Kidney capillary endothelial cell (primary cell): ENCODE results near the gene PHKG2.

ENCODE experiments used
- DNase-seq: peaks from one replicate; pipeline ENCODE4 v3.0.0-alpha.2; 2018; ENCODE audit warnings: low spot score

PHKG2 gene

GRCh38 chr16:30728321-30728720, 19.9 kb upstream of the PHKG2 start:
- DNase-seq, result no peak

GRCh38 chr16:30728899-30729672, 19.1 kb upstream of the PHKG2 start:
- no peak for DNase-seq

- DNase-seq, result no peak
Measured at GRCh38 chr16:30731411-30731810, 16.8 kb upstream of the PHKG2 start.

GRCh38 chr16:30736995-30737793, 11.0 kb upstream of the PHKG2 start:
- DNase-seq, result no peak

DNA sequence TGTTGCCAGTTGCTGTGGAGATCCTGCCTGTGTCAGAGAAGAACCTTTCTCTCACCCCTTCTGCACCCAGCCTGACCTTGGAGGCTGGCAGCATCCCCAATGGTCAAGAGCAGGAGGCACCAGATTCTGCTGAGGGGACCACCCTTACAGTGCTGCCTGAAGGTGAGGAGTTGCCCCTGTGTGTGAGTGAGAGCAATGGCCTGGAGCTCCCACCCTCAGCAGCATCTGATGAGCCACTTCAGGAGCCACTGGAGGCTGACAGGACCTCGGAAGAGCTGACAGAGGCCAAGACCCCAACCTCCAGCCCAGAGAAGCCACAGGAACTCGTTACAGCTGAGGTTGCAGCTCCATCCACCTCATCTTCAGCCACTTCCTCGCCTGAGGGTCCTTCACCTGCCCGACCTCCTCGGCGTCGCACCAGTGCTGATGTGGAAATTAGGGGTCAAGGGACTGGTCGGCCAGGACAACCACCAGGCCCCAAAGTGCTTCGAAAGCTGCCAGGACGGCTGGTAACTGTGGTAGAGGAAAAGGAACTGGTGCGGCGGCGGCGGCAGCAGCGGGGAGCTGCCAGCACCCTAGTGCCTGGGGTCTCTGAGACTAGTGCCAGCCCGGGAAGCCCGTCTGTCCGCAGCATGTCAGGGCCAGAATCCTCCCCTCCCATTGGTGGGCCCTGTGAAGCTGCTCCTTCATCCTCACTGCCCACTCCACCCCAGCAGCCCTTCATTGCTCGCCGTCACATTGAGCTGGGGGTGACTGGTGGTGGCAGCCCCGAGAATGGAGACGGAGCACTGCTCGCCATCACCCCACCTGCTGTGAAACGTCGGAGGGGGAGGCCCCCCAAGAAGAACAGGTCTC, 10.2 kb upstream of the PHKG2 start:
- no peak for DNase-seq

GRCh38 chr16:30738984-30739951, 9.0 kb upstream of the PHKG2 start:
- DNase-seq, result no peak

DNA sequence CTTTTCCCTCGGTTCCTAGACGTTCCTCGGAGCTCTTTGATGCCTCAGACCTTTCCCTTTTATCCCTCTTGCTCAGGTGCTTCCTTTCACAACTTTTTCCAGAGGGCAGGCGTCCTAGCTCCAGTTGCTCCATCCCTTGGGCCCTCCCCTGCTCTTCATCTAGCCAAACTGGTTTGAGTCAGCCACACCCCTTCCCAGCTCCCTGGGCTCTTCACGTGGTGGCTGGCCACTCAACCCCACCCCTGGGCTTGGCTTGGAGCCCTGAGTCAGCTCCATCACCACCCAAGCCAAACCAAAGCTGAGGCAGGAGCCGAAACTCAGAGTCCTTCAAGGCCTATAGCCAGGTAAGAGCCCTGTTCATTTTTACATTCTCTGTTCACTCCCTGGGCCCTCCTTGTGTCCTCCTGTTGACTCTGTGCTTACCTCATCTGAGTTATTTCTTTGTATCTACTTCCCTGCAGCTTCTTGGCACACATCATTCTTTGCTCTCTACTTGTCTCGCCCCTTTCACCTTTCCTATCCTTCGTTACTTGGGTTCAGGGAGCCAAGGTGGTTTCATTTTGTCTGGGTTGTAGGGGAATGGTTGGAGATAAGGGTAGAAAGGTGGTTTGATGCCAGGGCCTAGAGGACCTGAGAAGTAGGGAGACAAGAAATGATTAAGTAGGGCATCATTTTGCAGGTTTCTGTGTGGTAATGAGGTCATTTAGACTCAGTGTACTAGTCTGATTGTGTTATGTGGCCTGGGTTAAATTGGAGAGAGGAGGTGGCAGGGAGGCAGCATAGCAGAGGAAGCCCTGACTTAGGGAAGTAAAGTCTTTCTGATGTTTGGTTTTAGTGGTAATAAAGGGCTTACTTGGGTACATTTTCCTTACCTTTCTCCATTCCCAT, 7.6 kb upstream of the PHKG2 start:
- no peak for DNase-seq

DNA sequence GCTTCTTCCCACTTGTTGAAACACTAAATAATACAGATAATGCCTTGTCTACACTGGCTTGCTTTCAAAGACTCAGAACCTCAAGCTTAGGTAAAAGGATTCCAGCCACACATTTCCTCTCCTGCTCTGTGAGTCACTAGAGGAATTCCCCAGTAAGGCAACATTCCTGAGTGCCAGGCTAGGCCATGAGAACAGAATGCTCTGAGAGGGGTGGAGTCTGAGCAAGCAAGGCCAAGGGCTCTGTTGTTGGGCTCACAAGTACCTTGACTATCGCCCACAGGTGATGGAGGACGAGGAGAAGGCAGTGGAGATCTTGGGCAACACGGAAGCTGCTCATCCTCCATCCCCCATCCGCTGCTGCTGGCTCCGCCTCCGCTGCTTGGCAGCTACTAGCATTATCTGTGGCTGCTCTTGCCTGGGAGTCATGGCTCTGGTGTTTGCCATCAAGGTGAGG, 6.7 kb upstream of the PHKG2 start:
- DNase-seq, result peak; percentile 83

DNA sequence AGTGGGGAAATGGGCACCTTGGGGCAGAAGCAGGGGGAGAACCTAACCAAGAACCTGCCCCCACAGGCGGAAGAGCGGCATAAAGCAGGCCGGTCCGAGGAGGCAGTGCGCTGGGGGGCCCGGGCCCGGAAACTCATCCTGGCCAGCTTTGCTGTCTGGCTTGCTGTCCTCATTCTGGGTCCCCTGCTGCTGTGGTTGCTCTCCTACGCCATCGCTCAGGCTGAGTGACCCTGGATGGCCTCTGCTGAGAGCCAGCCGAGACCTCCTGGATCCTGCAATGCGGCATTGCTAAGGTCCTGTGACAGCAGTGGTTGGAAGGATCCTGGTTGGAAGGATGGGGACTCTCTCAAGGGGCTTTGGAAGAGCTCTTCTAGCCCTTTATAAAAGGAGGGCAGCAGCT, 4.5 kb upstream of the PHKG2 start:
- DNase-seq, result no peak

GRCh38 chr16:30744183-30744582, 4.0 kb upstream of the PHKG2 start:
- no peak for DNase-seq

GRCh38 chr16:30745082-30745481, 3.1 kb upstream of the PHKG2 start:
- DNase-seq, result no peak

- no peak for DNase-seq
Measured at GRCh38 chr16:30746638-30747175, 1.5 kb upstream of the PHKG2 start.

DNA sequence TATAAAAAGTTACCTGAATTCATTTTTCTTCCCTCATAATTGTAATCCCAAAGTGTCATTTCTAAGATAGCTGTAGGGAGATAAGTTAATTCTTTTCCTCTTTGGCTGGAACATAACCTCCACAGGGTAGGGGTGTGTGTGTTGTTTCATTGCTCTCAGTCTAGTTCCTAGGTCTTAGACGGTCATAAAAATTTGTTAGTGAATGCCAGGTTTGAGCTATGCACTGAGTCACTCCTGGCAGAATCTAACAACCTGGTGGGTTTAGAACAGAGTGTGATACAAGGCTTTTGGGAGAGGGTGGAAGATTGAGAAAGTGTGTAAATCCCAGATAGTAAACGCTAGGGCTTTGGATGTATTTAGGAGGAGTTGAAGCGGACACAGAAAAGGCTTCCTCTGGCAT, 894 bp upstream of the PHKG2 start:
- no peak for DNase-seq

GRCh38 chr16:30748634-30749445, 615 bp downstream of the PHKG2 start:
- DNase-seq, result no peak

DNA sequence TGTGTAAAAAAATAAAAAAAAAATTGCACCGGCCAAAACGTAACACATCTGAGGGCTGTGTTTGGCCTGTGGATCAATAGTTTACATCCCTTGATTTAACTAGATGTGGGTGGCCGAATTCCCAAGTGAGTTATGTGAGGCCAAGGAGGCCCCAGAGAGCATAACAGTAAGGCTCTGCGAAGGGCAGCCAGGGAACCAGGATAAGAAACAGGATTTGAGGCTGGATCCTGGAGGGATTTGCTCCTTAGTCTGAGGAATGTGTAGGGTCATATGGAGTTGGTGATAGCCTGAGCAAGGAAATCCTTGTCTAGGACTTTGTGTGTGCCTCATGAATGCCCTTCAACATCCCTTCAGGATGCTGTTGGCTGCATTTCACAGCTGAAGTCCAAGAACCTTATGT, 2.0 kb downstream of the PHKG2 start:
- no peak for DNase-seq

DNA sequence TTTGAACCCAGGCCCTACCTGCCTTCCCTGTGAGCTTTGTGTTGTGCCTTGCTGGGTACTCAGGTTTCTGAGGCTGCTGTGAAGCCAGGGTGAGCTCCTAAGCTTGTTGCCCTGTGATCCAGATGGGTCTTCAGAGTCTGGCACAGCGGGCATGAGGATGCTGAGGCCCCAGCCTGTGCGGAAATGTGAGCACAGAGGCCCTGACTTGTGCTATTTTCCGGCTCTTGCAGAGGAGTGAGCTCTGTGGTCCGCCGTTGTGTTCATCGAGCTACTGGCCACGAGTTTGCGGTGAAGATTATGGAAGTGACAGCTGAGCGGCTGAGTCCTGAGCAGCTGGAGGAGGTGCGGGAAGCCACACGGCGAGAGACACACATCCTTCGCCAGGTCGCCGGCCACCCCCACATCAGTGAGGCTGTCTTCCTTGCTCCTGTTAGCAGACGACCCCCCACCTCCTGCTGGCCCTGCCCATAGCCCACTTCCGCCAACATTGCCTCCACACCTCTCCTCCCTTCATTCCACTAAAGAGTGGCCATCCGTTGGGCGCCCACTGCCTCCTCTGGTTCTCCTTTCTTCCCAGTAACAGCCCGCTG, 2.7 kb downstream of the PHKG2 start:
- DNase-seq, result no peak

DNA sequence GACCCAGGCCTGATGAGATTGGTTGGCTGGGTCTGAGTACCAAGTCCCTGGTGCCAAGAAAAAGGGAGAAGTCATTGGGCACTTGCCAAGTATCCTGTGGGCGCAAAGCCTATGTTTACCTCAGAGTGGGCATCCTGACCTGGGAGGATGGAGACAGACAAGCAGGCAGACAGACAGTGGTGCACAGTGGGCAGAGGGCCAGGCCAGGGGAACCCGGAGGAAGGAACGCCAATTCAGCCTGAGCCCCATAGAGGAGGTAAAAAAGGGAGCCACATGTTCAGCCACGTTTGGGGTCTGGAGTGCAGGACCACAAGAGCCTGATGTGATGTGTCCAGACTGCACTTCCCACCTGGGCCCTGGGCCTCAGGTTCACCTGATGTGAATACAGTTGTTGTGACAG, 5.4 kb downstream of the PHKG2 start:
- DNase-seq, result no peak

DNA sequence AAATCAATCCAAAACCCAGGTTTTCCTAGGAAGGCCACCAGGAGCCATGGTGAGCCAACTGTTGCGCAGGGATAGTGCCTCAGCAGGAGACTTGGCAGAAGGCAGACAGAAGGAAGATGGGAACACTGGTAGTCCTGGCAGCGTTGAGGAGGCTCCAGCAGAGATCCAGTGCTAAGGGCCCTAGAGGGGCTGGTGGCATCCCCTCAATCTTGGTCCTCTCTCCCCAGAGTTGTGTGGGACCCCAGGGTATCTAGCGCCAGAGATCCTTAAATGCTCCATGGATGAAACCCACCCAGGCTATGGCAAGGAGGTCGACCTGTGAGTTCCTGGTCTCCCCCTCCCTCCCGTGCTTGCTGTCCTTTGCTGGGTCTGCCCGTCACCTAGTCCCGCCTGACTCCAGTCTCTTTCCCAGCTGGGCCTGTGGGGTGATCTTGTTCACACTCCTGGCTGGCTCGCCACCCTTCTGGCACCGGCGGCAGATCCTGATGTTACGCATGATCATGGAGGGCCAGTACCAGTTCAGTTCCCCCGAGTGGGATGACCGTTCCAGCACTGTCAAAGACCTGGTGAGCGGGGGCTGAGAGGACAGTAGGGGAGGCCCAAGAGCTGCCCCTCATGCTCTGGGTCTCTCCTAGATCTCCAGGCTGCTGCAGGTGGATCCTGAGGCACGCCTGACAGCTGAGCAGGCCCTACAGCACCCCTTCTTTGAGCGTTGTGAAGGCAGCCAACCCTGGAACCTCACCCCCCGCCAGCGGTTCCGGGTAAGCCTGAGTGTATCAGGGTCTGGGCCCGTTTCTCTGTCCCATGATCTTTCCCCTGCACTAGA, 7.9 kb downstream of the PHKG2 start:
- DNase-seq, result no peak
